Upper lobe of right lung (tissue), 1 donor: Measurements from ENCODE around the gene CCNA1. TPM values are rescaled to one million over a fixed set of nuclear protein-coding genes. Genes with fewer than 3 reads are reported as not detected.

Source experiments
- ATAC-seq: fragments of 200-7000 bp; cut with Tn5 transposase; one replicate; pipeline ENCODE4 v1.9.1; 2020; ENCODE audit warnings: mild to moderate bottlenecking, moderate library complexity
- DNase-seq: peaks from one replicate; pipeline ENCODE4 v3.0.0-alpha.2; 2020
- H3K27ac ChIP-seq: fragments of 200-600 bp; one replicate; pipeline ENCODE4 v1.8.0; 2022
- H3K27me3 ChIP-seq: fragments of 200-600 bp; one replicate; pipeline ENCODE4 v1.8.0; 2022; ENCODE audit warnings: mild to moderate bottlenecking
- H3K36me3 ChIP-seq: fragments of 200-600 bp; one replicate; pipeline ENCODE4 v1.8.0; 2022
- H3K4me1 ChIP-seq: fragments of 200-600 bp; one replicate; pipeline ENCODE4 v1.8.0; 2022
- H3K4me3 ChIP-seq: fragments of 200-600 bp; one replicate; pipeline ENCODE4 v1.8.0; 2022; ENCODE audit warnings: mild to moderate bottlenecking
- H3K9me3 ChIP-seq: fragments of 200-600 bp; one replicate; pipeline ENCODE4 v1.8.0; 2022
- intact Hi-C: fragments of 100-400 bp; cut with DNase I; formaldehyde crosslinking; loops from one replicate; pipeline ENCODE4 v1.11.0; 2022
- total RNA-seq: library from RNA; stranded (reverse); fragmentation: NEBNext Ultra II Directional; extraction: Animal tissue kit (Norgen Biotek cat#: 25700); gene quantifications from one replicate; pipeline ENCODE4 v1.2.1, GENCODE V29; 2021
- TF ChIP-seq, protein P1 (sequence below): fragments of 200-600 bp; IDR thresholded peaks from one replicate; pipeline ENCODE4 v1.8.0; 2022; ENCODE audit warnings: antibody characterized with exemption
- donor health status: DM: no; HTN: yes; CAD: no; lungs with severe emphysema.

Gene CCNA1
- total RNA-seq, 1 donor from 2014 or later = 0.46 TPM

DNA sequence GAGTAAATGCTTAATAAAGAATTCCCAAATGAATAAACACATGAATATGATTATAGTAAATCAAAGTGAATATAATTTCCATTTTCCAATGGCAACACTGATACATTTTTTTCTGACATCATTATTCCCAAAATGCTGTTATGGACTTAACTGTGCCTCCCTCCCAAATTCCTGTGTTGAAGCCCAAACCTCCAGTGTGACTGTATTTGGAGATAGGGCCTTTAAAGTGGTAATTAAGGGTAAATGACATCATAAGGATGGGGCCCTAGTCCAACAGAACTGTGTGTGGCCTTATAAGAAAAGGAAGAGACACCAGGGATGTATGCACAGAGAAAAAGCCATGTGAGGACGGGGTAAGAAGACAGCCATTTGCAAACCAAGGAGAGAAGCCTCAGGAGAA lies 19.1 kb upstream of the CCNA1 start:
- ATAC-seq = no peak
- TF ChIP-seq, protein P1, sequence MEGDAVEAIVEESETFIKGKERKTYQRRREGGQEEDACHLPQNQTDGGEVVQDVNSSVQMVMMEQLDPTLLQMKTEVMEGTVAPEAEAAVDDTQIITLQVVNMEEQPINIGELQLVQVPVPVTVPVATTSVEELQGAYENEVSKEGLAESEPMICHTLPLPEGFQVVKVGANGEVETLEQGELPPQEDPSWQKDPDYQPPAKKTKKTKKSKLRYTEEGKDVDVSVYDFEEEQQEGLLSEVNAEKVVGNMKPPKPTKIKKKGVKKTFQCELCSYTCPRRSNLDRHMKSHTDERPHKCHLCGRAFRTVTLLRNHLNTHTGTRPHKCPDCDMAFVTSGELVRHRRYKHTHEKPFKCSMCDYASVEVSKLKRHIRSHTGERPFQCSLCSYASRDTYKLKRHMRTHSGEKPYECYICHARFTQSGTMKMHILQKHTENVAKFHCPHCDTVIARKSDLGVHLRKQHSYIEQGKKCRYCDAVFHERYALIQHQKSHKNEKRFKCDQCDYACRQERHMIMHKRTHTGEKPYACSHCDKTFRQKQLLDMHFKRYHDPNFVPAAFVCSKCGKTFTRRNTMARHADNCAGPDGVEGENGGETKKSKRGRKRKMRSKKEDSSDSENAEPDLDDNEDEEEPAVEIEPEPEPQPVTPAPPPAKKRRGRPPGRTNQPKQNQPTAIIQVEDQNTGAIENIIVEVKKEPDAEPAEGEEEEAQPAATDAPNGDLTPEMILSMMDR = no peak

GRCh38 chr13:36414461-36414860 lies 17.8 kb upstream of the CCNA1 start:
- DNase-seq (no peak), ATAC-seq (no peak)
- Histone ChIP-seq H3K27me3 (no peaks in the 10 kb centered on the region), H3K27ac (no peak overlapping the region), H3K4me3 (no peak overlapping the region), H3K4me1 (no peaks in the 10 kb centered on the region), H3K36me3 (no peaks in the 10 kb centered on the region), H3K9me3 (no peaks in the 10 kb centered on the region)
- intact Hi-C loops = no loop called here
- TF ChIP-seq, protein P1 = no peak

More for the DNA sequence above, 19.1 kb upstream of the CCNA1 start:
- H3K4me1 ChIP-seq = no peaks in the 10 kb centered on the region
- no peak overlapping the region for H3K27ac ChIP-seq
- H3K9me3 ChIP-seq = no peaks in the 10 kb centered on the region
- DNase-seq = no peak
- H3K4me3 ChIP-seq = no peak overlapping the region
- no peaks in the 10 kb centered on the region for H3K36me3 ChIP-seq
- H3K27me3 ChIP-seq = no peaks in the 10 kb centered on the region
- intact Hi-C loops = no loop called here

DNA sequence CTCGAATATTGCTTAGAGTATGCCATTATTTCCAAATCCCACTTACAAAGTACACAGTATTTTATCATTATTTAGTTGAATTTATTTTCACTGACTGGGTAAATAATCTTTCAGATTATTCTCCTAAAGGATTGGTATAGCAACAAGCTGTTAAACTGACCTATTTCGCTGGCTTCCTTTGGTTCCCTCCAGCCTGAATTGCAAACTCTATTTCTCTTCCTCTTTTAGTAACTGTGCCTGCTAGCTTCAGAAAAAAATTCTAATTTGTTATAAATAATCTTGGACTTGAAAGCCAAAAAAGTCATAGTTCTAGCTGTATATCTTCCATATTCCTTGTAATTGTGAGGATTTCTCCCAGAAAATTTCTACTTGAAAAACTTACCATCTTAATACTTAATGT lies 15.0 kb upstream of the CCNA1 start:
- no peak overlapping the region for H3K27ac ChIP-seq
- no peaks in the 10 kb centered on the region for H3K4me1 ChIP-seq
- TF ChIP-seq, protein P1 = no peak
- ATAC-seq (no peak), DNase-seq (no peak)
- no peaks in the 10 kb centered on the region for H3K27me3 ChIP-seq
- no peak overlapping the region for H3K4me3 ChIP-seq
- H3K36me3 ChIP-seq = no peaks in the 10 kb centered on the region
- H3K9me3 ChIP-seq = no peaks in the 10 kb centered on the region
- intact Hi-C loops = no loop called here

GRCh38 chr13:36418022-36418805 lies 14.1 kb upstream of the CCNA1 start:
- Histone ChIP-seq H3K4me1 (no peaks in the 10 kb centered on the region), H3K27ac (no peak overlapping the region), H3K27me3 (no peaks in the 10 kb centered on the region), H3K4me3 (no peak overlapping the region), H3K9me3 (no peaks in the 10 kb centered on the region), H3K36me3 (no peaks in the 10 kb centered on the region)
- intact Hi-C loops = no loop called here
- TF ChIP-seq, protein P1 = no peak
- ATAC-seq (peak; percentile 55), DNase-seq (no peak)

DNA sequence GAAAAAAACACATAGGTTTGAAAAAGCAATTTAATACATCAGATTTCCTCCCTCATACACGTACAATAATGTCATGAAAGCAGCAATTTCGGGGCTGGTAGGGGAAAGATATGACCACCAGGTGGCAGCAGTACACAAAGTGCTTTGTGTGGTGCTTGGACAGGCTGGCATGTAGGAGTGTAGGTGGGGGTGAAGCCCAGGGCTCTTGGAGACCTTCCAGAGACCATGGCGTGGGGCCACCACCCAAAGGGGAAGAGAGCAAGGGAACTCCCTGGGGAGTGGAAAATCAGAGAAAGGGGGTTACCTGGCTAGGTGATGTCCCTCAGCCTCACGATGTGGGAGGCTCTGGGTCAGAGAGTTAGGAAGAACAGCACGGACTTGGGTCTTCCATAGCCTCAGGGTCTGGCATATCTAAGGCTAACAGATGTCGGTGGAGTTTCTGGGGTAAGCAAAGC lies 11.8 kb upstream of the CCNA1 start:
- no peaks in the 10 kb centered on the region for H3K36me3 ChIP-seq
- H3K27me3 ChIP-seq = no peaks in the 10 kb centered on the region
- no peak overlapping the region for H3K4me3 ChIP-seq
- DNase-seq = peak; percentile 70
- intact Hi-C loops = no loop called here
- ATAC-seq = peak; percentile 97
- no peaks in the 10 kb centered on the region for H3K9me3 ChIP-seq
- TF ChIP-seq, protein P1 = peak; percentile 89
- no peak overlapping the region for H3K27ac ChIP-seq
- H3K4me1 ChIP-seq = no peaks in the 10 kb centered on the region
